HepG2 (cell line): ENCODE data around the gene HEMK1. TPM values are rescaled to one million over a fixed set of nuclear protein-coding genes. Genes with fewer than 3 reads are reported as not detected.

Experiments
- ATAC-seq: fragments of 200-7000 bp; cut with Tn5 transposase; 3 replicates; pipeline ENCODE4 v1.9.1; 2020; ENCODE audit warnings: mild to moderate bottlenecking, moderate library complexity
- BruUV-seq: library from RNA; stranded (reverse); fragments of 400-500 nt; replicated peaks from 2 replicates; lab custom pipeline; 2021; lab: Mats Ljungman, UMichigan
- CTCF ChIA-PET: fragments of 300-600 bp; formaldehyde crosslinking; extraction: SDS; loops from one replicate; lab custom pipeline; 2021; ENCODE audit warnings: low total read pairs, inconsistent platforms, low intra/inter-chr PET ratio; lab: Yijun Ruan, JAX
- POLR2A ChIA-PET: fragments of 350-600 bp; sonication (Branson Sonifier 250); formaldehyde crosslinking; loops from one replicate; lab custom pipeline; 2020; ENCODE audit warnings: antibody characterized with exemption, inconsistent platforms; lab: Yijun Ruan, JAX
- DNase-seq: peaks from one replicate; pipeline ENCODE4 v3.0.0-alpha.2; 2015; ENCODE audit warnings: low spot score
- FAIRE-seq: peaks from 3 replicates; lab custom pipeline; 2011; peaks lifted over from hg19 to GRCh38; lab: Jason Lieb, UNC
- H2AFZ ChIP-seq: one replicate; pipeline ENCODE4 v1.6.1; 2011; ENCODE audit warnings: low read length, inconsistent platforms
- H3K27ac ChIP-seq: fragments of 300-600 bp; 3 replicates; pipeline ENCODE4 v1.8.0; 2011; ENCODE audit warnings: mixed run types, mild to moderate bottlenecking, mixed read lengths, low read length, inconsistent platforms; ENCODE audit not compliant: insufficient read depth; ENCODE audit errors: extremely low read length
- H3K27me3 ChIP-seq, 2 experiments: fragments of 200-600 bp in 1 of 2; 2 replicates in 1 of 2; 3 replicates in 1 of 2; pipeline versions ENCODE4 v1.6.0 to v1.8.0; 2011; ENCODE audit warnings: low read length in 2 of 2, mild to moderate bottlenecking in 2 of 2, moderate library complexity in 2 of 2, inconsistent platforms in 1 of 2; ENCODE audit not compliant: insufficient read depth in 2 of 2, control insufficient read depth in 1 of 2
- H3K36me3 ChIP-seq, 2 experiments: fragments of 200-600 bp in 1 of 2; replicated peaks in 1 of 2; 2 replicates in 1 of 2; 3 replicates in 1 of 2; pipeline versions ENCODE4 v1.5.1 to v1.8.0; 2011; ENCODE audit warnings: low read length in 2 of 2, inconsistent platforms in 1 of 2; ENCODE audit not compliant: insufficient read depth in 2 of 2, control insufficient read depth in 1 of 2
- H3K4me1 ChIP-seq: 2 replicates; pipeline ENCODE4 v1.5.1; 2012; ENCODE audit warnings: low read length, inconsistent platforms; ENCODE audit not compliant: insufficient read depth
- H3K4me2 ChIP-seq: 2 replicates; pipeline ENCODE4 v1.6.0; 2011; ENCODE audit warnings: low read depth, low read length, inconsistent platforms
- H3K4me3 ChIP-seq, 3 experiments: fragments of 200-600 bp in 1 of 3; sonication (generic), shearing (Covaris generic) in 1 of 3; replicated peaks in 1 of 3; 2 replicates each; pipeline ENCODE4 v1.5.1; 2011 to 2016; ENCODE audit warnings: low read length in 3 of 3, inconsistent platforms in 2 of 3, low read depth in 2 of 3, mild to moderate bottlenecking in 2 of 3, control low read depth in 1 of 3, mixed read lengths in 1 of 3; ENCODE audit not compliant: insufficient read depth in 1 of 3
- H3K79me2 ChIP-seq: one replicate; pipeline ENCODE4 v1.6.1; 2011; ENCODE audit warnings: low read length, inconsistent platforms; ENCODE audit not compliant: insufficient read depth
- H3K9ac ChIP-seq: 2 replicates; pipeline ENCODE4 v1.6.0; 2011; ENCODE audit warnings: mild to moderate bottlenecking, low read depth, low read length, inconsistent platforms; ENCODE audit not compliant: insufficient read depth
- H3K9me3 ChIP-seq: 2 replicates; pipeline ENCODE4 v1.5.1; 2012; ENCODE audit warnings: mild to moderate bottlenecking, low read length
- H4K20me1 ChIP-seq: 2 replicates; pipeline ENCODE4 v1.6.0; 2011; ENCODE audit warnings: inconsistent platforms, mild to moderate bottlenecking, low read length, moderate library complexity; ENCODE audit not compliant: insufficient read depth
- BCL6 ChIP-seq: IDR thresholded peaks from 2 replicates; pipeline ENCODE4 v1.6.1; 2016; ENCODE audit warnings: missing genetic modification reagents, missing compliant biosample characterization
- CEBPZ ChIP-seq: IDR thresholded peaks from 2 replicates; pipeline ENCODE4 v1.6.1; 2012; ENCODE audit warnings: low read length, improper control_type of control experiment
- DR1 ChIP-seq: sonication (generic); formaldehyde crosslinking; IDR thresholded peaks from 2 replicates; pipeline ENCODE4 v1.8.0; 2021; ENCODE audit warnings: mild to moderate bottlenecking, missing genetic modification reagents, inconsistent platforms
- FIP1L1 ChIP-seq: fragments of 200-400 bp; formaldehyde crosslinking; IDR thresholded peaks from 2 replicates; pipeline ENCODE4 v1.6.1; 2018; ENCODE audit warnings: low read depth, mild to moderate bottlenecking, low read length, moderate library complexity, borderline replicate concordance; ENCODE audit not compliant: insufficient read depth
- GABPA ChIP-seq, 2 experiments: IDR thresholded peaks; 2 replicates each; pipeline ENCODE4 v1.6.1; 2011 to 2016; ENCODE audit warnings: low read depth in 2 of 2, low read length in 1 of 2, missing biosample characterization in 1 of 2, missing genetic modification characterization in 1 of 2
- HNRNPK ChIP-seq: fragments of 200-400 bp; formaldehyde crosslinking; IDR thresholded peaks from 2 replicates; pipeline ENCODE4 v1.6.1; 2018; ENCODE audit warnings: low read length, low read depth, moderate library complexity, mild to moderate bottlenecking; ENCODE audit not compliant: poor library complexity, severe bottlenecking
- IKZF5 ChIP-seq: IDR thresholded peaks from 2 replicates; pipeline ENCODE4 v1.6.1; 2018; ENCODE audit warnings: missing genetic modification reagents, mild to moderate bottlenecking, missing compliant biosample characterization
- KLF12 ChIP-seq: sonication (generic); formaldehyde crosslinking; IDR thresholded peaks from 2 replicates; pipeline ENCODE4 v1.4.0; 2020; ENCODE audit warnings: missing genetic modification reagents, borderline replicate concordance
- MAZ ChIP-seq, 2 experiments: sonication (generic) in 1 of 2; formaldehyde crosslinking in 1 of 2; IDR thresholded peaks; 2 replicates each; pipeline versions ENCODE4 v1.5.0 to v1.6.1; 2012 to 2020; ENCODE audit warnings: low read depth in 2 of 2, mild to moderate bottlenecking in 2 of 2, borderline replicate concordance in 1 of 2, improper control_type of control experiment in 1 of 2, low read length in 1 of 2, missing genetic modification reagents in 1 of 2, moderate library complexity in 1 of 2
- MEIS2 ChIP-seq: sonication (generic); formaldehyde crosslinking; IDR thresholded peaks from 2 replicates; pipeline ENCODE4 v1.9.0; 2021; ENCODE audit warnings: mild to moderate bottlenecking, missing genetic modification reagents
- PAXIP1 ChIP-seq: sonication (generic); formaldehyde crosslinking; conservative IDR thresholded peaks from 2 replicates; pipeline ENCODE4 v1.4.0; 2020; ENCODE audit warnings: mild to moderate bottlenecking, missing genetic modification reagents, moderate library complexity
- ZIK1 ChIP-seq: sonication (generic); formaldehyde crosslinking; IDR thresholded peaks from 2 replicates; pipeline ENCODE4 v1.5.0; 2020; ENCODE audit warnings: mild to moderate bottlenecking, low read depth, missing genetic modification reagents, borderline replicate concordance
- ZNF432 ChIP-seq: sonication (generic); formaldehyde crosslinking; IDR thresholded peaks from 2 replicates; pipeline ENCODE4 v1.5.0; 2020; ENCODE audit warnings: missing genetic modification reagents, mild to moderate bottlenecking, borderline replicate concordance
- ZSCAN30 ChIP-seq: sonication (generic); formaldehyde crosslinking; IDR thresholded peaks from 2 replicates; pipeline ENCODE4 v1.5.0; 2020; ENCODE audit warnings: mild to moderate bottlenecking, missing genetic modification reagents
- WGBS: methylation state at CpG from one replicate; pipeline ENCODE4 v1.1.6; 2017; ENCODE audit warnings: low lambda C conversion rate; 5-methylcytosine and 5-hydroxymethylcytosine counted together
- in situ Hi-C: cut with HindIII; loops from 2 replicates; pipeline ENCODE4 v1.10.0; 2017; ENCODE audit warnings: low pct_unique_long_range_greater_than_20kb; ENCODE audit not compliant: extremely low pct_ligation_motif_present
- intact Hi-C: fragments of 100-400 bp; cut with micrococcal nuclease; formaldehyde crosslinking; loops from one replicate; pipeline ENCODE4 v1.10.0; 2022; ENCODE audit not compliant: unreplicated experiment
- polyA plus RNA-seq, 8 experiments: library from polyadenylated mRNA; depleted of rRNA in 3 of 8; stranded (reverse) in 7 of 8; unstranded in 1 of 8; fragments of >200 nt; fragmentation: Illumina TruSeq in 4 of 8; extraction: Trizol in 4 of 8; gene quantifications; 2 replicates each; pipeline versions ENCODE4 v1.2.1 to v1.2.3, GENCODE V29; 2011 to 2016; ENCODE audit warnings: low read depth in 4 of 8, missing spikeins in 1 of 8, mixed read lengths in 1 of 8; ENCODE audit not compliant: insufficient read depth in 1 of 8
- total RNA-seq, 5 experiments: library from RNA; depleted of rRNA; stranded (reverse); fragments of >200 nt; fragmentation: Illumina TruSeq; extraction: Trizol; gene quantifications; 2 replicates each; pipeline ENCODE4 v1.2.3, GENCODE V29; 2016; ENCODE audit warnings: low read depth in 1 of 5

HEMK1 gene
- total and polyA plus RNA-seq, 2 of the 13 experiments (the other 11 are each of a cell fraction or from before 2014, with no cell fraction given) = 9.8 to 12.6 TPM

GRCh38 chr3:50637945-50638344, 68.6 kb downstream of the HEMK1 start (continued):
- no peak for TF ChIP-seq CEBPZ
- TF ChIP-seq KLF12 (CRISPR knock-in tag) = no peak
- TF ChIP-seq MAZ (IDR thresholded peaks at IDR 0.05; ENCODE audit: borderline replicate concordance, low read depth, low read length) = no peak
- TF ChIP-seq MAZ (CRISPR knock-in tag; IDR thresholded peaks at IDR 0.05; ENCODE audit: low read depth) = no peak
- no peak for TF ChIP-seq ZSCAN30 (CRISPR knock-in tag)
- no peak for TF ChIP-seq FIP1L1

- no peak overlapping the region for H2AFZ ChIP-seq
- no peak for DNase-seq
- peaks cover 3% of the 10 kb centered on the region; the same call in 1 of the 2 replicates for H4K20me1 ChIP-seq
- no peak for FAIRE-seq
- no peak overlapping the region for H3K4me2 ChIP-seq
- H3K9ac ChIP-seq = no peak overlapping the region
- H3K4me3 ChIP-seq = no peak overlapping the region
- ChIA-PET POLR2A (no interaction called here), CTCF (no interaction called here)
- in situ Hi-C loops (no loop called here), intact Hi-C loops (no loop called here)
- WGBS = 92% methylated on average over 6 of the region's 6 CpGs
- no peaks in the 10 kb centered on the region for H3K9me3 ChIP-seq
- no peak overlapping the region for H3K27ac ChIP-seq
- no peak for ATAC-seq
- H3K36me3 ChIP-seq = peaks cover 5 to 27% of the 10 kb centered on the region in 2 experiments
- H3K4me1 ChIP-seq = no peaks in the 10 kb centered on the region
- BruUV-seq = no TSS peak
- no peaks in the 10 kb centered on the region for H3K79me2 ChIP-seq
- H3K27me3 ChIP-seq = no peaks in the 10 kb centered on the region
- TF ChIP-seq GABPA (IDR thresholded peaks at IDR 0.05; ENCODE audit: low read depth, low read length) (no peak), GABPA (CRISPR knock-in tag; IDR thresholded peaks at IDR 0.05; ENCODE audit: low read depth) (no peak), MEIS2 (CRISPR knock-in tag) (no peak), BCL6 (no peak), HNRNPK (no peak), DR1 (CRISPR knock-in tag) (no peak), IKZF5 (CRISPR knock-in tag) (no peak), PAXIP1 (CRISPR knock-in tag) (no peak), ZIK1 (CRISPR knock-in tag) (no peak), ZNF432 (no peak)
Measured at GRCh38 chr3:50639055-50639494, 69.8 kb downstream of the HEMK1 start.
